H1 (cell line): ENCODE data around the gene PCDHA5. TPM values are rescaled to one million over a fixed set of nuclear protein-coding genes. Genes with fewer than 3 reads are reported as not detected.

ENCODE experiments used
- ATF3 ChIP-seq: IDR thresholded peaks from 2 replicates; pipeline ENCODE4 v1.6.1; 2011; ENCODE audit warnings: low read depth, mild to moderate bottlenecking, low read length; ENCODE audit not compliant: insufficient read depth
- CREB1 ChIP-seq: IDR thresholded peaks from 2 replicates; pipeline ENCODE4 v1.6.1; 2012; ENCODE audit warnings: inconsistent platforms
- FOSL1 ChIP-seq: IDR thresholded peaks from 2 replicates; pipeline ENCODE4 v1.6.1; 2011; ENCODE audit warnings: mild to moderate bottlenecking, low read depth, low read length, moderate library complexity; ENCODE audit not compliant: insufficient read depth
- SP1 ChIP-seq: IDR thresholded peaks from 2 replicates; pipeline ENCODE4 v1.6.1; 2011; ENCODE audit warnings: low read depth, low read length
- polyA plus RNA-seq, 7 experiments: library from polyadenylated mRNA; depleted of rRNA in 3 of 7; stranded (reverse) in 5 of 7; unstranded in 2 of 7; fragments of >200 nt in 5 of 7; fragments of 200-250 nt in 2 of 7; gene quantifications; 1 replicate in 5 of 7; 2 replicates in 1 of 7; 4 replicates in 1 of 7; pipeline versions ENCODE4 v1.2.1 to v1.2.3, GENCODE V29; 2011 to 2013; ENCODE audit warnings: missing spikeins in 2 of 7, mixed read lengths in 2 of 7
- total RNA-seq: library from RNA; stranded (reverse); fragmentation: NEBNext Ultra II Directional; extraction: Animal tissue kit (Norgen Biotek cat#: 25700); gene quantifications from 2 replicates; pipeline ENCODE4 v1.2.1, GENCODE V29; 2021
- TF ChIP-seq, protein P1 (sequence below): fragments of 300-600 bp; sonication (generic); IDR thresholded peaks from 2 replicates; pipeline ENCODE4 v1.7.1; 2012; ENCODE audit warnings: low read length, moderate library complexity, mild to moderate bottlenecking, inconsistent platforms; ENCODE audit not compliant: insufficient replicate concordance
- TF ChIP-seq, protein P2 (sequence below), 3 experiments: IDR thresholded peaks; 1 replicate in 2 of 3; 2 replicates in 1 of 3; pipeline versions ENCODE4 v1.5.1 to v1.6.1; 2011; ENCODE audit warnings: low read length in 3 of 3, mild to moderate bottlenecking in 3 of 3, inconsistent platforms in 2 of 3, low read depth in 1 of 3, moderate library complexity in 1 of 3; ENCODE audit not compliant: insufficient read depth in 1 of 3; ENCODE audit errors: control extremely low read depth in 1 of 3

PCDHA5 gene
- total and polyA plus RNA-seq, 2 of the 8 experiments (the other 6 are each of a cell fraction or from before 2014, with no cell fraction given): 0.33 to 0.76 TPM

- no peak for TF ChIP-seq ATF3
- TF ChIP-seq, protein P1, sequence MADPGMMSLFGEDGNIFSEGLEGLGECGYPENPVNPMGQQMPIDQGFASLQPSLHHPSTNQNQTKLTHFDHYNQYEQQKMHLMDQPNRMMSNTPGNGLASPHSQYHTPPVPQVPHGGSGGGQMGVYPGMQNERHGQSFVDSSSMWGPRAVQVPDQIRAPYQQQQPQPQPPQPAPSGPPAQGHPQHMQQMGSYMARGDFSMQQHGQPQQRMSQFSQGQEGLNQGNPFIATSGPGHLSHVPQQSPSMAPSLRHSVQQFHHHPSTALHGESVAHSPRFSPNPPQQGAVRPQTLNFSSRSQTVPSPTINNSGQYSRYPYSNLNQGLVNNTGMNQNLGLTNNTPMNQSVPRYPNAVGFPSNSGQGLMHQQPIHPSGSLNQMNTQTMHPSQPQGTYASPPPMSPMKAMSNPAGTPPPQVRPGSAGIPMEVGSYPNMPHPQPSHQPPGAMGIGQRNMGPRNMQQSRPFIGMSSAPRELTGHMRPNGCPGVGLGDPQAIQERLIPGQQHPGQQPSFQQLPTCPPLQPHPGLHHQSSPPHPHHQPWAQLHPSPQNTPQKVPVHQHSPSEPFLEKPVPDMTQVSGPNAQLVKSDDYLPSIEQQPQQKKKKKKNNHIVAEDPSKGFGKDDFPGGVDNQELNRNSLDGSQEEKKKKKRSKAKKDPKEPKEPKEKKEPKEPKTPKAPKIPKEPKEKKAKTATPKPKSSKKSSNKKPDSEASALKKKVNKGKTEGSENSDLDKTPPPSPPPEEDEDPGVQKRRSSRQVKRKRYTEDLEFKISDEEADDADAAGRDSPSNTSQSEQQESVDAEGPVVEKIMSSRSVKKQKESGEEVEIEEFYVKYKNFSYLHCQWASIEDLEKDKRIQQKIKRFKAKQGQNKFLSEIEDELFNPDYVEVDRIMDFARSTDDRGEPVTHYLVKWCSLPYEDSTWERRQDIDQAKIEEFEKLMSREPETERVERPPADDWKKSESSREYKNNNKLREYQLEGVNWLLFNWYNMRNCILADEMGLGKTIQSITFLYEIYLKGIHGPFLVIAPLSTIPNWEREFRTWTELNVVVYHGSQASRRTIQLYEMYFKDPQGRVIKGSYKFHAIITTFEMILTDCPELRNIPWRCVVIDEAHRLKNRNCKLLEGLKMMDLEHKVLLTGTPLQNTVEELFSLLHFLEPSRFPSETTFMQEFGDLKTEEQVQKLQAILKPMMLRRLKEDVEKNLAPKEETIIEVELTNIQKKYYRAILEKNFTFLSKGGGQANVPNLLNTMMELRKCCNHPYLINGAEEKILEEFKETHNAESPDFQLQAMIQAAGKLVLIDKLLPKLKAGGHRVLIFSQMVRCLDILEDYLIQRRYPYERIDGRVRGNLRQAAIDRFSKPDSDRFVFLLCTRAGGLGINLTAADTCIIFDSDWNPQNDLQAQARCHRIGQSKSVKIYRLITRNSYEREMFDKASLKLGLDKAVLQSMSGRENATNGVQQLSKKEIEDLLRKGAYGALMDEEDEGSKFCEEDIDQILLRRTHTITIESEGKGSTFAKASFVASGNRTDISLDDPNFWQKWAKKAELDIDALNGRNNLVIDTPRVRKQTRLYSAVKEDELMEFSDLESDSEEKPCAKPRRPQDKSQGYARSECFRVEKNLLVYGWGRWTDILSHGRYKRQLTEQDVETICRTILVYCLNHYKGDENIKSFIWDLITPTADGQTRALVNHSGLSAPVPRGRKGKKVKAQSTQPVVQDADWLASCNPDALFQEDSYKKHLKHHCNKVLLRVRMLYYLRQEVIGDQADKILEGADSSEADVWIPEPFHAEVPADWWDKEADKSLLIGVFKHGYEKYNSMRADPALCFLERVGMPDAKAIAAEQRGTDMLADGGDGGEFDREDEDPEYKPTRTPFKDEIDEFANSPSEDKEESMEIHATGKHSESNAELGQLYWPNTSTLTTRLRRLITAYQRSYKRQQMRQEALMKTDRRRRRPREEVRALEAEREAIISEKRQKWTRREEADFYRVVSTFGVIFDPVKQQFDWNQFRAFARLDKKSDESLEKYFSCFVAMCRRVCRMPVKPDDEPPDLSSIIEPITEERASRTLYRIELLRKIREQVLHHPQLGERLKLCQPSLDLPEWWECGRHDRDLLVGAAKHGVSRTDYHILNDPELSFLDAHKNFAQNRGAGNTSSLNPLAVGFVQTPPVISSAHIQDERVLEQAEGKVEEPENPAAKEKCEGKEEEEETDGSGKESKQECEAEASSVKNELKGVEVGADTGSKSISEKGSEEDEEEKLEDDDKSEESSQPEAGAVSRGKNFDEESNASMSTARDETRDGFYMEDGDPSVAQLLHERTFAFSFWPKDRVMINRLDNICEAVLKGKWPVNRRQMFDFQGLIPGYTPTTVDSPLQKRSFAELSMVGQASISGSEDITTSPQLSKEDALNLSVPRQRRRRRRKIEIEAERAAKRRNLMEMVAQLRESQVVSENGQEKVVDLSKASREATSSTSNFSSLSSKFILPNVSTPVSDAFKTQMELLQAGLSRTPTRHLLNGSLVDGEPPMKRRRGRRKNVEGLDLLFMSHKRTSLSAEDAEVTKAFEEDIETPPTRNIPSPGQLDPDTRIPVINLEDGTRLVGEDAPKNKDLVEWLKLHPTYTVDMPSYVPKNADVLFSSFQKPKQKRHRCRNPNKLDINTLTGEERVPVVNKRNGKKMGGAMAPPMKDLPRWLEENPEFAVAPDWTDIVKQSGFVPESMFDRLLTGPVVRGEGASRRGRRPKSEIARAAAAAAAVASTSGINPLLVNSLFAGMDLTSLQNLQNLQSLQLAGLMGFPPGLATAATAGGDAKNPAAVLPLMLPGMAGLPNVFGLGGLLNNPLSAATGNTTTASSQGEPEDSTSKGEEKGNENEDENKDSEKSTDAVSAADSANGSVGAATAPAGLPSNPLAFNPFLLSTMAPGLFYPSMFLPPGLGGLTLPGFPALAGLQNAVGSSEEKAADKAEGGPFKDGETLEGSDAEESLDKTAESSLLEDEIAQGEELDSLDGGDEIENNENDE: no peak
- TF ChIP-seq, protein P2, sequence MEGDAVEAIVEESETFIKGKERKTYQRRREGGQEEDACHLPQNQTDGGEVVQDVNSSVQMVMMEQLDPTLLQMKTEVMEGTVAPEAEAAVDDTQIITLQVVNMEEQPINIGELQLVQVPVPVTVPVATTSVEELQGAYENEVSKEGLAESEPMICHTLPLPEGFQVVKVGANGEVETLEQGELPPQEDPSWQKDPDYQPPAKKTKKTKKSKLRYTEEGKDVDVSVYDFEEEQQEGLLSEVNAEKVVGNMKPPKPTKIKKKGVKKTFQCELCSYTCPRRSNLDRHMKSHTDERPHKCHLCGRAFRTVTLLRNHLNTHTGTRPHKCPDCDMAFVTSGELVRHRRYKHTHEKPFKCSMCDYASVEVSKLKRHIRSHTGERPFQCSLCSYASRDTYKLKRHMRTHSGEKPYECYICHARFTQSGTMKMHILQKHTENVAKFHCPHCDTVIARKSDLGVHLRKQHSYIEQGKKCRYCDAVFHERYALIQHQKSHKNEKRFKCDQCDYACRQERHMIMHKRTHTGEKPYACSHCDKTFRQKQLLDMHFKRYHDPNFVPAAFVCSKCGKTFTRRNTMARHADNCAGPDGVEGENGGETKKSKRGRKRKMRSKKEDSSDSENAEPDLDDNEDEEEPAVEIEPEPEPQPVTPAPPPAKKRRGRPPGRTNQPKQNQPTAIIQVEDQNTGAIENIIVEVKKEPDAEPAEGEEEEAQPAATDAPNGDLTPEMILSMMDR (IDR thresholded peaks at IDR 0.05; ENCODE audit: control extremely low read depth in 1 of 3, insufficient read depth in 1 of 3, low read depth in 1 of 3, low read length in 3 of 3): peak; percentile 32 to 68 (median 56)
- 0 out of 2 replicates have a peak, but pooled peaks have one; percentile 19 for TF ChIP-seq SP1
- TF ChIP-seq FOSL1: no peak
- TF ChIP-seq CREB1: 0 out of 2 replicates have a peak, but pooled peaks have one; percentile 23
Observed at GRCh38 chr5:140868721-140869554, 47.5 kb downstream of the PCDHA5 start, which contains the start of gene PCDHA11 (continued).
